Thyroid gland (tissue), 4 donors: ENCODE results near the gene SIAH1.

Experiments
- POLR2A ChIP-seq, 2 donors: fragments of 450-650 bp; IDR thresholded peaks; one replicate each; pipeline ENCODE4 v1.6.1; 2017; ENCODE audit warnings: antibody characterized with exemption in 2 of 2, mild to moderate bottlenecking in 2 of 2, moderate library complexity in 1 of 2
- TF ChIP-seq, protein P1 (sequence below), 6 experiments: fragments of 200-600 bp in 3 of 6; fragments of 450-650 bp in 3 of 6; sonication (generic) in 3 of 6; IDR thresholded peaks; one replicate each; pipeline ENCODE4 v1.5.1; 2016 to 2019; ENCODE audit warnings: antibody characterized with exemption in 6 of 6, mild to moderate bottlenecking in 2 of 6, inconsistent platforms in 1 of 6, moderate library complexity in 1 of 6

DNA sequence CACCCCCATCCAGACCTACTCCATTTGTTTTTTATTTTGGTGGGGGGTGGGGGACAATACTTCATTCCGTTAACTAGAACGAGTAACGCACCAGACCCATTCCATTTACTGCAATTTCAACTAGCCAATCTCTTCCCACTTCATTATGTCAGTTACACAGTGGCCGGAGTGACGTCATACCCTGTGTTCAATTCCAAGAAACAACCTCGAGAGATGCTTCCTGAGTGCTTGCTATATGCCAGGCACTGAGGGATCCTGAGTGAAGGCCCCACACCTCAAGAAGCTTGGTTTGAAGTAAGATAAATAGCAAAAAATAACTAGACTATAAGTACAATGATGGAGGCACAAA, 9.1 kb upstream of the SIAH1 start:
- TF ChIP-seq, protein P1, sequence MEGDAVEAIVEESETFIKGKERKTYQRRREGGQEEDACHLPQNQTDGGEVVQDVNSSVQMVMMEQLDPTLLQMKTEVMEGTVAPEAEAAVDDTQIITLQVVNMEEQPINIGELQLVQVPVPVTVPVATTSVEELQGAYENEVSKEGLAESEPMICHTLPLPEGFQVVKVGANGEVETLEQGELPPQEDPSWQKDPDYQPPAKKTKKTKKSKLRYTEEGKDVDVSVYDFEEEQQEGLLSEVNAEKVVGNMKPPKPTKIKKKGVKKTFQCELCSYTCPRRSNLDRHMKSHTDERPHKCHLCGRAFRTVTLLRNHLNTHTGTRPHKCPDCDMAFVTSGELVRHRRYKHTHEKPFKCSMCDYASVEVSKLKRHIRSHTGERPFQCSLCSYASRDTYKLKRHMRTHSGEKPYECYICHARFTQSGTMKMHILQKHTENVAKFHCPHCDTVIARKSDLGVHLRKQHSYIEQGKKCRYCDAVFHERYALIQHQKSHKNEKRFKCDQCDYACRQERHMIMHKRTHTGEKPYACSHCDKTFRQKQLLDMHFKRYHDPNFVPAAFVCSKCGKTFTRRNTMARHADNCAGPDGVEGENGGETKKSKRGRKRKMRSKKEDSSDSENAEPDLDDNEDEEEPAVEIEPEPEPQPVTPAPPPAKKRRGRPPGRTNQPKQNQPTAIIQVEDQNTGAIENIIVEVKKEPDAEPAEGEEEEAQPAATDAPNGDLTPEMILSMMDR (IDR thresholded peaks at IDR 0.05): no peak
- TF ChIP-seq POLR2A (IDR thresholded peaks at IDR 0.05): no peak
